HG03460 (cell line): Measurements from ENCODE around the gene TBX10.
"Not testable (repeated sequence)": the region's sequence is repeated elsewhere in the genome, so short reads cannot be mapped to it uniquely, and the experiment has no call there.

ENCODE experiments used
- ATAC-seq: cut with Tn5 transposase; IDR thresholded peaks from one replicate; pipeline ENCODE4 v1.9.1; 2021; ENCODE audit not compliant: unreplicated experiment

TBX10 gene

GRCh38 chr11:67639438-67639859, at the start of gene TBX10:
Gene TBX10 (minus strand): TSS chr11:67639763. CDS start chr11:67639472, 291 bp downstream.
- no peak for ATAC-seq

GRCh38 chr11:67689178-67689577, 49.6 kb upstream of the TBX10 start:
- no peak for ATAC-seq

DNA sequence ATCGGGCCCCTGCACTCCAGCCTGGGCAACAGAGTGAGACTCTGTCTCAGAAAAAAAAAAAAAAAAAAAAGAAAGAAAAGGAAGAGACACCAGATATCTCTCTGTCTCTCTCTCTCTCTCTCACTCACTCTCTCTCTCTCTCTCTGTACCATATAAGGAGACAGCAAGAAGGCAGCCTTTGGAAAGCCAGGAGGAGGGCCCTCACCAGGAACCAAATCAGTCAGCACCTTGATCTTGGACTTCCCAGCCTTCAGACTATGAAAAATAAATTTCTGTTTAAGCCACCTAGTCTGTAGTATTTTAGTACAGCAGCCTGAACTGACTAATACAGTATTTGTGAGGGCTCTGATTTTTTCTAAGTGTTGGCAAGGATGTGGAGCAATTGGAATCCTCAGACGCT, 48.4 kb upstream of the TBX10 start:
- no peak for ATAC-seq

DNA sequence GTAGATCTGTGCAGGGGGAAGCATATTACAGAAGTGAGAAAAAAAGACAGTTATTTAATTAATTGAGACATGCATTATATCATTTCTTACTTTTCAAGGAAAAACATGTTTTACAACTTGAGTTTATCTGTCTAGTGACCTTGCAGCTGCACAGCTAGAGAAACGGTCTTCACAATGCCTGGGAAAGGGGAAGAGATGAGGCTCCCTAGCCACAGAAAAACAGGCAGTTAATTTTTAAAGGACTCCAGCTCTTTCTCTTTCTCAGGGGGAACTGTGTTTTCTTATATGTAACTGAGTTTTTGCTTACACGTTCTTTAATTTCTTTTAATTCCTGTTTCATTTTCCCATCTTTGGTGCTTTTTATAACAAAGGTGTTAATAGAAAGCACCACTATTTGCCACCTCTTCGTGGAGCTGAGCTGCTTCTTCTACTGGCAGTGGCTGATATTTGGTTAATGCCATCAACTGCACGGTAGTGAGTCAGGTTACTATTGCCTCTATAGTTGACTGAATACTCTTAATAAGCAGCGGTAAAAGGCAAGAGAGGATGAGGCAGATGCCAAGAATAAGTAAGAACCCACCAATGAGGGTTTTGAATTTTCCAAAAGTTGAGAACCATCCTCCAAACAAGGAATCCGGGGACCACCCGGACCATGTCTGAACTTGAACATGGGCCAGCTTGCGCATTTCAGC, 46.2 kb upstream of the TBX10 start:
- ATAC-seq: not testable (repeated sequence)

GRCh38 chr11:67682126-67683034, 42.8 kb upstream of the TBX10 start:
- not testable (repeated sequence) for ATAC-seq

- ATAC-seq: no peak
These were observed 41.3 kb upstream of the TBX10 start for GRCh38 chr11:67680696-67681470.

DNA sequence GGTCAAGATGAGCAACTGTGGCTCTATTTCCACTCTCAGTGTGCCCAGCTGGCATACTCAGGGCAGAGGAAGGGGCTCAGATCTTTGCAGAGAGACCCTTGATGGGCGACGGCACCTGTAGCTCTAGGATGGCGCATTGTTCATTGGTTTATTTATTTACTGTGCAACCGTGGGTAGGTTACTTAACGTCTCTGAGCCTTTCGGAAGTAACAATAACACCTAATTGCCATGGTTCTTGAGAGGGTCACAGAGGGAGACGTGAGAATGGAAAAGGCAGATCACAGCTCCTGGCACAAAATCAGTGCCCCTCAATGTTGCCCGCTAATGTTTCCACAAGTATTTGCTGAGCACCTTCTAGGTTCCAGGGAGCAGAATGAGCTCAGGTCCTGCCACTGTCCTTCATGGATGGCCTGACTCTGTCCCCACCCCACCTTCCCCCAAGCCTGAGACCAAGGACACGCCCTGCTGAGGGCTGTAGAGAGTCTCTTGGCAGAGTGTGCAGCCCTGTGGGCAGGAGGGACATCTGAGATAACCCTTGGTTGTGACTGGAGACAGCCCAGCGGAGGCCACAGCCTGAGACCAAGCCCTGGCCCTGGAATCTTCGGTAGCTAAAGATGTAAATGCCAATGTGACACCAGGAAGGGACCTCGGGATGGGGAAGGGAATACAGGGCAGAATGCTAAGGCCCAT, 35.6 kb upstream of the TBX10 start:
- no peak for ATAC-seq

- ATAC-seq: no peak
These were observed 34.9 kb upstream of the TBX10 start, which contains the start of gene ALDH3B2 for GRCh38 chr11:67674442-67674871. Gene ALDH3B2 (minus strand): TSS chr11:67674623. CDS start chr11:67666935, 7,688 bp downstream.

DNA sequence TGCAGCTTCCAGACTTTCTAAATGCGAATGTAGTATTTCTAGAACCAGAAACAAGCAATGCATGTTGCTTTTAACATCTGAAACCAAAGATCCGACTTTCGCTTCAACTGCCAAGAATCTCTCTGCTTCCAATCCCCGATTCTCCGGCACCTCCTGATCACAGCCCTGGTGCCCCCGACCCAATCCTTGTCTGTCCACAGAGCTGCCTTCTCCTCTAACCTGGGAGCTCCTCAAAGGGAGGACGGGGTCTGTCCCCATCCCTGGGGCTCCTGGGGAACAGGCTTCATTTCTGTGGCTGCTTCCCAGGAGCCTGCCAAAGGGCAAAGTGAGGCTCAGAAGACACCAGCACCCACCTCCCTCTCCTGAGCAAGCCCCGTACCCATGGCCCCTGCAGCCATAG, 34.3 kb upstream of the TBX10 start:
- ATAC-seq: no peak

- no peak for ATAC-seq
These were observed 33.8 kb upstream of the TBX10 start for GRCh38 chr11:67673358-67673757.

- no peak for ATAC-seq
These were observed 31.6 kb upstream of the TBX10 start for GRCh38 chr11:67671211-67671520.

DNA sequence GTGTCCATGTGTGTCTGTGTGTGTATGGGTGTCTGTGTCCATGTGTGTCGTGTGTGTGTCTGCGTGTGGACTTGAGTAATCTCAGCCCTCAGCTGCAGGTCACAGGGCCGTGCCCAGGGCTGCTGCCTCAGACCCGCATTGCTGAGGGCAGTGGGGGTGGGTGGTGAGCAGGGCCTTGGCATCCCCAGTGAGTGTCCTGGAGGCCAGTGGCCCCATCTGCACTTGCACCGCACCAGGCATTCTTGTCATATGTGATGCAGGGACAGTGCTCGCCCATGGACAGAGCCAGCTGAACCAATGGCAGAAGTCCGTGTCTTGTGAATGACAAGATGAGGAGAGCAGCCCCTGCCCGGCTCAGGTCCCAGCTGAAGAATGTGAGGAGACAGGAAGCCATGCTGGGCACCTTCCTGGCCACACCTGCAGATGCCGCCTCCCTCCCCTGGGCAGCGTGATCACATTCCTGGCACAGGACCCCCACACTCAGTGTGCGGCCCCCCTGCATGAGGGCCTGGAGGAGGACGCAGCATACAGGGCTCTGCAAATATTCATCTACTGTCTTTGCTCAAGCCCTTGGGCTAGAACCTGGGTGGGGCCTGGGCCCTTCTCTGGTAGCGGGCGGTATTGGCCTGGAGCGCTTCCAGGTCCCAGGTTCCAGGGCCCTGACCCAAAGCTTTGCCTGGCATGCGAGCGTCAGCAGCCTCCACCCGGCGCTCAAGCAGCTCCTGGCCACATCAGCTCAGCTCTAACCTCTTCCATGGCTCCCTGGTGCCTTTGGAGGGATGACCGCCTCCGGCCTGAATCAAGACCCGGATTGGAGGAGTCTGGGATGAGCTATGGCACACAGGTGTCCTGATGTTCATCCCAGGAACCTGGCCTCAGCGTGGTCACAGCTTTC, 31.0 kb upstream of the TBX10 start:
- ATAC-seq: no peak

GRCh38 chr11:67668192-67668551, 28.6 kb upstream of the TBX10 start:
- ATAC-seq: no peak

DNA sequence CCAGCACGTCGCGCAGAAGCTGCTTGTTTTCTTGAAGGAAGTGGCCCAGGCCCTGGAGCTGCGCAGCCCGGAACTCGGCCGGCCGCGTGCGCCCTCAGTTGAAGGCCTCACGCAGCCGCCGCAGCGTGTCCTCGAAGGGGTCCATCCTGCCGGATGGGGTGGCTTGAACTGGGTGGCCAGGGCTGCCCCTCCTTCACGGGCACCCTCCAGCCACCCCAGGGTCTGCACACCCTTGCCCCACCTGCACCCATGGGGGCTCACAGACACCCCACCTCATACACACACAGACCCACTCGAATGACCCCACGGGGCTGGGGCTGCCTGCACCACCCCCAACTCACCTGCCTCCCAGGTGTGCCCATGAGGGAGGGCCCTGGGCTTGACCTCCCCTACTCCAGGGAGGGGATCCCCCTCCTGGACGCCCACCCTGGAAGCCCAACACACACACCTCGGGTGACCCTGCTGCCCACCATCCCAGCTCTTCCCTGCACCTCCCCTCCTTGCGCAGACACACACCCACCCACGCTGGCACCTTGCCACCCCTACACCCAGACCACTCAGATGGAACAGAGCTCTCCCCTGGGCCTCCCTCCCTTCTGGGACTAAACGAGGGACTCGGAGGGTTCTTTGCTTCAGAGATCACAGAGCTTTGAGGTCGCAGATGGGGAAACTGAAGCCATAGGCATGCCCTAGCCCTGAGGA, 28.1 kb upstream of the TBX10 start:
- no peak for ATAC-seq

DNA sequence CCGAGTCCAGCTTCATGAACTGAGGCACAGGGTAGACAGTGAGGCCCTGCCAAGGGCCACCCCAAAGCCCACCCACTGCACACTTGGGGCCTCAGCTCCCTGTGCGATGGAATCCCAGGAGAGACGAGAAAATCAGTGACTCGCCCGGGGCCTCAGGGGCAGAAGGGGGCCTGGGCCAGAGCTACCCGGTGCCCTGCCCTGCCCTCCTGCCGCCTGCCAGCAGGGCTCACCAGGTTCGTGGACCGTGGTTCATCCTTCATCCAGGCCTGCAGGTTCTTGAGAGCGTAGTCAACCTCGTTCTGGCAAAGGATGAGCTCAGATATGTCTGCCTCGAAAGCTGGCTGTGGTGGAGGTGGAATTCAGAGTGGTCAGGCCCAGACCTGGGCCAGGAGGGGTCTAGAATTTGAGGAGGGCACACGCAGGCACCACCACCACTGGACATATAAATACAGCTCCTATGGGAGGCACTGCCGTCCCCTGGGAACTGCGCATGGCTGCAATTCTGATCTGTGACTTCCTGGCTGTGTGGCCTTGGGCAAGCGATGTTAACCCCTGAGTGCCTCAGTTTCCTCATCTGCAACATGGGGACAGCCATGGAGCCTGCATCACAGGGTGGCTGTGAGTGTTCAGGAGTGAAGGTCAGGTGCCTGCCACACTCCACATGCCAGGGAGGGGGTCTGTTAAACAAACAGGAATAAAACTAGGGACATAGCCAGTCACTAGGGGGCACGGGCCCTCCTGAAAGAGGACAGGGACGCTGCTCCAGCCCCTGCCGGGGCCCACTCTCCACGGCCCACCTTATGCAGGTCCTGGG, 27.3 kb upstream of the TBX10 start:
- no peak for ATAC-seq

DNA sequence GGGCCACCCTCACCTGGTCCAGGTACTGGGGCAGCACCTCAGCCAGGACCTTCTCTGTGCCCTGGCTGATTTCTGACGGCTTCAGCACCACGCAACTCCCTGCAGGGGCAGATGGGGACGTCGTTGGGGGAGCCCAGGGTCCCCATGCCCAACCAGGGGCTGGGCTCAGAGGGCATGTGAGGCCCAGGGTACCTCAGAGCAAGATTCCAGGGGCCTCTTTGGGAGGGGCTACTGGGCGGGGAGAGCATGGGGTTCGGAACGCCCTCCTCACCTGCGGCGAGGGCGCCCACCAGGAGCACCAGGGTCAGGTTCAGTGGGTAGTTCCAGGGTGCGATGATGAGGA, 26.7 kb upstream of the TBX10 start:
- ATAC-seq: no peak

- ATAC-seq: no peak
These were observed 26.2 kb upstream of the TBX10 start for GRCh38 chr11:67665541-67666302.
